Endothelial cell of umbilical vein (primary cell): ENCODE measurements around the gene WSB1. TPM values are rescaled to one million over a fixed set of nuclear protein-coding genes. Genes with fewer than 3 reads are reported as not detected.

Source experiments
- BruUV-seq: library from RNA; stranded (reverse); fragments of 400-500 nt; replicated peaks from 2 replicates; lab custom pipeline; 2021; lab: Mats Ljungman, UMichigan
- CTCF ChIA-PET: fragments of 300-600, 350-600 bp; sonication (Branson Sonifier 250); formaldehyde crosslinking; loops from one replicate; lab custom pipeline; 2021; ENCODE audit warnings: antibody characterized with exemption, inconsistent platforms; lab: Charles Lee
- POLR2A ChIA-PET: fragments of 300-600, 350-600 bp; sonication (Branson Sonifier 250); formaldehyde crosslinking; loops from one replicate; lab custom pipeline; 2021; ENCODE audit warnings: antibody characterized with exemption, inconsistent platforms; lab: Charles Lee
- DNase-seq: peaks from one replicate; pipeline ENCODE4 v3.0.0-alpha.2; 2011; ENCODE audit warnings: low read depth, low spot score
- FAIRE-seq: peaks from 2 replicates; lab custom pipeline; 2011; peaks lifted over from hg19 to GRCh38; lab: Jason Lieb, UNC
- H2AFZ ChIP-seq: 2 replicates; pipeline ENCODE4 v1.6.0; 2012; ENCODE audit warnings: low read depth, low read length, control low read depth, inconsistent platforms
- H3K27ac ChIP-seq: 2 replicates; pipeline ENCODE4 v1.5.1; 2011; ENCODE audit warnings: low read depth, mild to moderate bottlenecking, control low read depth, low read length, moderate library complexity; ENCODE audit not compliant: insufficient read depth
- H3K27me3 ChIP-seq, 2 experiments: 2 replicates each; pipeline versions ENCODE4 v1.6.0 to v1.6.1; 2011; ENCODE audit warnings: low read length in 2 of 2, mixed read lengths in 1 of 2; ENCODE audit not compliant: control insufficient read depth in 2 of 2, insufficient read depth in 2 of 2
- H3K36me3 ChIP-seq, 2 experiments: 2 replicates in 1 of 2; 3 replicates in 1 of 2; pipeline ENCODE4 v1.5.1; 2011; ENCODE audit warnings: low read length in 2 of 2, mild to moderate bottlenecking in 1 of 2, moderate library complexity in 1 of 2; ENCODE audit not compliant: control insufficient read depth in 2 of 2, insufficient read depth in 2 of 2; ENCODE audit errors: extremely low read depth in 1 of 2
- H3K4me1 ChIP-seq: 3 replicates; pipeline ENCODE4 v1.5.1; 2011; ENCODE audit warnings: mild to moderate bottlenecking, low read length; ENCODE audit not compliant: control insufficient read depth, insufficient read depth; ENCODE audit errors: extremely low read depth
- H3K4me2 ChIP-seq: 2 replicates; pipeline ENCODE4 v1.6.1; 2011; ENCODE audit warnings: low read length, control low read depth, mixed read lengths; ENCODE audit not compliant: insufficient read depth
- H3K4me3 ChIP-seq, 3 experiments: fragments of 200-600 bp in 1 of 3; sonication (generic), shearing (Covaris generic) in 1 of 3; replicated peaks in 1 of 3; 2 replicates each; pipeline ENCODE4 v1.5.1; 2011 to 2016; ENCODE audit warnings: control low read depth in 3 of 3, low read length in 3 of 3, mild to moderate bottlenecking in 2 of 3, inconsistent platforms in 1 of 3, low read depth in 1 of 3, moderate library complexity in 1 of 3; ENCODE audit not compliant: insufficient read depth in 1 of 3
- H3K79me2 ChIP-seq: 2 replicates; pipeline ENCODE4 v1.6.0; 2012; ENCODE audit warnings: low read length, inconsistent platforms; ENCODE audit not compliant: control insufficient read depth, insufficient read depth
- H3K9ac ChIP-seq: replicated peaks from 2 replicates; pipeline ENCODE3; 2011; ENCODE audit warnings: low read length, control low read depth; ENCODE audit not compliant: insufficient read depth; ENCODE audit errors: extremely low read depth
- H3K9me1 ChIP-seq: replicated peaks from 3 replicates; pipeline ENCODE4 v1.6.0; 2011; ENCODE audit warnings: mild to moderate bottlenecking, low read length; ENCODE audit not compliant: control insufficient read depth, insufficient read depth; ENCODE audit errors: extremely low read depth
- H3K9me3 ChIP-seq: replicated peaks from 2 replicates; pipeline ENCODE4 v1.5.1; 2012; ENCODE audit warnings: low read length, inconsistent platforms; ENCODE audit not compliant: control insufficient read depth, insufficient read depth
- H4K20me1 ChIP-seq: replicated peaks from 2 replicates; pipeline ENCODE3; 2011; ENCODE audit warnings: mild to moderate bottlenecking, low read length; ENCODE audit not compliant: control insufficient read depth, insufficient read depth; ENCODE audit errors: extremely low read depth
- CTCF ChIP-seq, 2 donors: IDR thresholded peaks; 1 replicate in 1 of 2; 2 replicates in 1 of 2; pipeline ENCODE4 v1.5.1; 2011; ENCODE audit warnings: low read length in 2 of 2, mild to moderate bottlenecking in 2 of 2, moderate library complexity in 2 of 2, control low read depth in 1 of 2, inconsistent platforms in 1 of 2, low read depth in 1 of 2; ENCODE audit not compliant: insufficient read depth in 1 of 2; ENCODE audit errors: extremely low read depth in 1 of 2
- EZH2 ChIP-seq: IDR thresholded peaks from 2 replicates; pipeline ENCODE4 v1.6.1; 2012; ENCODE audit warnings: borderline replicate concordance, low read depth, mild to moderate bottlenecking, moderate library complexity, low read length, inconsistent platforms; ENCODE audit not compliant: severe bottlenecking
- FOS ChIP-seq: IDR thresholded peaks from 2 replicates; pipeline ENCODE4 v1.6.1; 2011; ENCODE audit warnings: mild to moderate bottlenecking, low read length, moderate library complexity, borderline replicate concordance; ENCODE audit not compliant: insufficient read depth
- GATA2 ChIP-seq: IDR thresholded peaks from 2 replicates; pipeline ENCODE4 v1.7.0; 2011; ENCODE audit warnings: low read depth, mild to moderate bottlenecking, moderate library complexity, mixed read lengths, low read length; ENCODE audit not compliant: insufficient read length, insufficient read depth
- JUN ChIP-seq: IDR thresholded peaks from 2 replicates; pipeline ENCODE4 v1.6.1; 2011; ENCODE audit warnings: borderline replicate concordance, low read depth; ENCODE audit not compliant: insufficient read length, insufficient read depth
- POLR2A ChIP-seq: IDR thresholded peaks from 2 replicates; pipeline ENCODE4 v1.6.1; 2012; ENCODE audit warnings: low read depth, mild to moderate bottlenecking, control low read depth, low read length
- dilution Hi-C: fragments of 300-500 bp; cut with MboI; formaldehyde crosslinking; loops from one replicate; pipeline ENCODE4 v1.15.0; 2019; ENCODE audit warnings: low sequenced_read_pairs; ENCODE audit not compliant: extremely low pct_ligation_motif_present
- intact Hi-C: fragments of 100-400 bp; cut with micrococcal nuclease; formaldehyde crosslinking; loops from one replicate; pipeline ENCODE4 v1.10.0; 2022
- polyA plus RNA-seq, 4 experiments: library from polyadenylated mRNA; depleted of rRNA in 3 of 4; stranded (reverse) in 3 of 4; unstranded in 1 of 4; fragments of >200 nt; gene quantifications; 2 replicates each; pipeline versions ENCODE4 v1.2.1 to v1.2.3, GENCODE V29; 2011 to 2012; ENCODE audit warnings: missing spikeins in 1 of 4
- total RNA-seq: library from RNA; stranded (reverse); gene quantifications from 2 replicates; pipeline ENCODE4 v1.2.3, GENCODE V29; 2021

WSB1 gene
- total and polyA plus RNA-seq, 2 donors (not counting 3 experiments of a cell fraction or from before 2014, with no cell fraction given) = 471 to 736 TPM

- H3K27me3 ChIP-seq = peaks cover 0 to 4% of the 10 kb centered on the region in 2 experiments
- no peak overlapping the region for H3K4me2 ChIP-seq
- no peaks in the 10 kb centered on the region for H3K9me1 ChIP-seq
- no peak for TF ChIP-seq JUN
- no peak for TF ChIP-seq EZH2
- no peak for TF ChIP-seq CTCF (IDR thresholded peaks at IDR 0.05; ENCODE audit: extremely low read depth in 1 of 2, insufficient read depth in 1 of 2, low read depth in 1 of 2, low read length in 2 of 2)
- TF ChIP-seq FOS = no peak
- TF ChIP-seq POLR2A = no peak
- no peak for TF ChIP-seq GATA2
- BruUV-seq = no TSS peak
- dilution Hi-C loops (no loop called here), intact Hi-C loops (no loop called here)
- POLR2A ChIA-PET = interaction anchor here (1.9 kb wide), 1 partner anchor 26 kb away, joined by 6 read pairs; the partner anchor contains the start of gene WSB1
- no peak overlapping the region for H2AFZ ChIP-seq
- no peak overlapping the region for H3K27ac ChIP-seq
- H3K9me3 ChIP-seq = no peaks in the 10 kb centered on the region
- H3K9ac ChIP-seq = no peak overlapping the region
- FAIRE-seq = no peak
- CTCF ChIA-PET = interaction anchor here (0.9 kb wide), 1 partner anchor 9 kb away, joined by 3 read pairs; no protein-coding TSS in a partner anchor
- DNase-seq = no peak
- no peak overlapping the region for H3K4me3 ChIP-seq
- peaks cover 22% of the 10 kb centered on the region for H3K4me1 ChIP-seq
- H3K36me3 ChIP-seq = no peaks in the 10 kb centered on the region
- no peaks in the 10 kb centered on the region for H4K20me1 ChIP-seq
- H3K79me2 ChIP-seq = no peaks in the 10 kb centered on the region
Observed at GRCh38 chr17:27268394-27269085, 25.4 kb upstream of the WSB1 start.
